Posterior cingulate gyrus (tissue), 11 donors: ENCODE results near the gene CTSA.
"Not testable (repeated sequence)": the region's sequence is repeated elsewhere in the genome, so short reads cannot be mapped to it uniquely, and the experiment has no call there.

Experiments used
- DNase-seq, 10 donors: peaks; one replicate each; pipeline versions ENCODE4 v3.0.0 to v3.0.0-alpha.2; 2020 to 2021; ENCODE audit warnings: mixed read lengths in 3 of 10
- intact Hi-C: fragments of 100-400 bp; cut with DNase I; formaldehyde crosslinking; loops from one replicate; pipeline ENCODE4 v1.15.1; 2023

CTSA gene

GRCh38 chr20:45863543-45864470 is 27.3 kb upstream of the CTSA start:
- no peak for DNase-seq
- intact Hi-C loops = no loop called here

- DNase-seq = no peak
- intact Hi-C loops = no loop called here
Measured at GRCh38 chr20:45866454-45866853, 24.7 kb upstream of the CTSA start.

GRCh38 chr20:45867136-45867818 is 23.9 kb upstream of the CTSA start:
- no peak for DNase-seq
- intact Hi-C loops = no loop called here

- intact Hi-C loops = no loop called here
- no peak for DNase-seq
Measured at GRCh38 chr20:45867819-45868176, 23.3 kb upstream of the CTSA start.

- intact Hi-C loops = no loop called here
- DNase-seq = no peak
Measured at GRCh38 chr20:45872626-45873025, 18.5 kb upstream of the CTSA start.

GRCh38 chr20:45873409-45874103 is 17.6 kb upstream of the CTSA start:
- intact Hi-C loops = no loop called here
- DNase-seq = no peak

GRCh38 chr20:45874104-45874481 is 17.0 kb upstream of the CTSA start:
- intact Hi-C loops, DNase-seq: not testable (repeated sequence)

GRCh38 chr20:45874576-45874975 is 16.6 kb upstream of the CTSA start:
- DNase-seq = no peak
- intact Hi-C loops = no loop called here

- peak in 3 of 10 donors; percentile 11 to 88 (median 53) for DNase-seq
Measured at GRCh38 chr20:45878076-45878761, 12.9 kb upstream of the CTSA start.

GRCh38 chr20:45880988-45881788 is 9.9 kb upstream of the CTSA start, which contains the start of gene ZSWIM1:
Gene ZSWIM1, plus strand, starts transcription at chr20:45881227. Its CDS starts 1,366 bp downstream, at chr20:45882593.
- DNase-seq = peak; percentile 98 to 100 (median 100)
- intact Hi-C loops = loop anchor here (1.0 kb wide), 1 partner anchor 24 kb away; the partner anchor contains the start of genes ACOT8 and ZSWIM3

More at GRCh38 chr20:45878076-45878761, 12.9 kb upstream of the CTSA start:
- intact Hi-C loops = no loop called here

- peak in 1 of 10 donors; percentile 65 for DNase-seq
- intact Hi-C loops = no loop called here
Measured at GRCh38 chr20:45882469-45883099, 8.6 kb upstream of the CTSA start.

- peak in 1 of 10 donors; percentile 50 for DNase-seq
- intact Hi-C loops = no loop called here
Measured at GRCh38 chr20:45883100-45883469, 8.1 kb upstream of the CTSA start.

- intact Hi-C loops = no loop called here
- peak in 1 of 10 donors; percentile 64 for DNase-seq
Measured at GRCh38 chr20:45886590-45887345, 4.4 kb upstream of the CTSA start.

GRCh38 chr20:45887346-45887715 is 3.8 kb upstream of the CTSA start, which contains the start of gene SPATA25:
Gene SPATA25, minus strand, starts transcription at chr20:45887622. Its CDS starts 32 bp downstream, at chr20:45887590.
- intact Hi-C loops = no loop called here

GRCh38 chr20:45888681-45889080 is 2.5 kb upstream of the CTSA start:
- intact Hi-C loops = no loop called here

More at GRCh38 chr20:45887346-45887715, 3.8 kb upstream of the CTSA start, which contains the start of gene SPATA25:
- DNase-seq = peak in 1 of 10 donors; percentile 50

GRCh38 chr20:45890077-45890984 is 804 bp upstream of the CTSA start:
- intact Hi-C loops = loop anchor here (2.0 to 5.0 kb wide), 2 partner anchors 42 to 78 kb away; partner anchors contain the start of genes PCIF1 and UBE2C

More at GRCh38 chr20:45888681-45889080, 2.5 kb upstream of the CTSA start:
- DNase-seq = peak in 1 of 10 donors; percentile 47

More at GRCh38 chr20:45890077-45890984, 804 bp upstream of the CTSA start:
- DNase-seq = peak; percentile 49 to 96 (median 73)
